T47D (cell line): ENCODE measurements around the gene SGCA.
A peak's percentile ranks its signal among the peaks of the same experiment; 100 is the strongest.

ENCODE experiments used
- DNase-seq, 2 experiments: peaks; one replicate each; pipeline versions ENCODE4 v3.0.0 to v3.0.0-alpha.2; 2011 to 2012; ENCODE audit warnings: low read depth in 1 of 2, low spot score in 1 of 2
- JUND ChIP-seq: IDR thresholded peaks from 2 replicates; pipeline ENCODE4 v1.6.1; 2012; ENCODE audit warnings: low read depth
- in situ Hi-C: cut with HindIII; loops from 2 replicates; pipeline ENCODE4 v1.10.0; 2016; ENCODE audit warnings: low sequenced_read_pairs, low pct_unique_long_range_greater_than_20kb

SGCA gene

GRCh38 chr17:50177983-50178834 lies 12.4 kb downstream of the SGCA start:
- in situ Hi-C loops = no loop called here
- TF ChIP-seq JUND = no peak
- peak; percentile 60 to 79 for DNase-seq

GRCh38 chr17:50180111-50180510 lies 14.3 kb downstream of the SGCA start:
- DNase-seq = no peak
- in situ Hi-C loops = no loop called here
- TF ChIP-seq JUND = no peak

- no peak for DNase-seq
- in situ Hi-C loops = no loop called here
These were observed 14.8 kb downstream of the SGCA start for GRCh38 chr17:50180620-50181019.

GRCh38 chr17:50181144-50181543 lies 15.3 kb downstream of the SGCA start:
- no peak for TF ChIP-seq JUND
- in situ Hi-C loops = no loop called here
- DNase-seq = no peak

More at GRCh38 chr17:50180620-50181019, 14.8 kb downstream of the SGCA start:
- no peak for TF ChIP-seq JUND

GRCh38 chr17:50181591-50182560 lies 16.1 kb downstream of the SGCA start:
- in situ Hi-C loops = no loop called here
- TF ChIP-seq JUND = no peak

GRCh38 chr17:50182783-50183420 lies 17.1 kb downstream of the SGCA start:
- in situ Hi-C loops = no loop called here
- DNase-seq = no peak
- TF ChIP-seq JUND = no peak

More at GRCh38 chr17:50181591-50182560, 16.1 kb downstream of the SGCA start:
- no peak for DNase-seq

GRCh38 chr17:50183421-50183994 lies 17.7 kb downstream of the SGCA start:
- in situ Hi-C loops = no loop called here
- no peak for TF ChIP-seq JUND
- DNase-seq = no peak

- in situ Hi-C loops = no loop called here
- DNase-seq = no peak
- TF ChIP-seq JUND = no peak
These were observed 18.3 kb downstream of the SGCA start for GRCh38 chr17:50184064-50184463.

GRCh38 chr17:50184611-50185398 lies 19.0 kb downstream of the SGCA start:
- no peak for DNase-seq
- no peak for TF ChIP-seq JUND
- in situ Hi-C loops = no loop called here

GRCh38 chr17:50185631-50186471 lies 20.0 kb downstream of the SGCA start:
- in situ Hi-C loops = no loop called here
- no peak for DNase-seq
- TF ChIP-seq JUND = no peak
